Keratinocyte (primary cell): ENCODE measurements around the gene STXBP2. TPM values are rescaled to one million over a fixed set of nuclear protein-coding genes. Genes with fewer than 3 reads are reported as not detected.

Experiments
- DNase-seq: peaks from one replicate; pipeline ENCODE4 v3.0.0-alpha.2; 2011; ENCODE audit warnings: low read depth, missing footprints, low spot score
- FAIRE-seq: peaks from 2 replicates; lab custom pipeline; 2011; peaks lifted over from hg19 to GRCh38; lab: Jason Lieb, UNC
- H2AFZ ChIP-seq: 2 replicates; pipeline ENCODE4 v1.6.0; 2012; ENCODE audit warnings: low read length, control low read depth, inconsistent platforms; ENCODE audit not compliant: control insufficient read depth
- H3K27ac ChIP-seq: 2 replicates; pipeline ENCODE4 v1.5.1; 2011; ENCODE audit warnings: low read length; ENCODE audit not compliant: control insufficient read depth, insufficient read depth
- H3K27me3 ChIP-seq: 3 replicates; pipeline ENCODE4 v1.6.0; 2011; ENCODE audit warnings: low read length; ENCODE audit not compliant: control insufficient read depth, insufficient read depth; ENCODE audit errors: extremely low read depth
- H3K36me3 ChIP-seq, 2 experiments: 2 replicates in 1 of 2; 3 replicates in 1 of 2; pipeline ENCODE4 v1.5.1; 2011; ENCODE audit warnings: low read length in 2 of 2, mild to moderate bottlenecking in 1 of 2; ENCODE audit not compliant: control insufficient read depth in 2 of 2, insufficient read depth in 2 of 2; ENCODE audit errors: extremely low read depth in 1 of 2
- H3K4me1 ChIP-seq: 3 replicates; pipeline ENCODE4 v1.5.1; 2011; ENCODE audit warnings: low read length; ENCODE audit not compliant: control insufficient read depth, insufficient read depth; ENCODE audit errors: extremely low read depth
- H3K4me2 ChIP-seq: 3 replicates; pipeline ENCODE4 v1.6.0; 2011; ENCODE audit warnings: low read depth, low read length; ENCODE audit not compliant: control insufficient read depth, insufficient read depth; ENCODE audit errors: extremely low read depth
- H3K4me3 ChIP-seq, 3 experiments: fragments of 200-600 bp in 1 of 3; sonication (generic) in 1 of 3; 2 replicates in 2 of 3; 3 replicates in 1 of 3; pipeline ENCODE4 v1.5.1; 2011 to 2016; ENCODE audit warnings: low read length in 3 of 3, mild to moderate bottlenecking in 3 of 3, control low read depth in 2 of 3, inconsistent platforms in 1 of 3, low read depth in 1 of 3, mixed read lengths in 1 of 3, mixed run types in 1 of 3, moderate library complexity in 1 of 3; ENCODE audit not compliant: control insufficient read depth in 2 of 3, insufficient read depth in 2 of 3; ENCODE audit errors: extremely low read depth in 1 of 3
- H3K79me2 ChIP-seq: 2 replicates; pipeline ENCODE4 v1.6.0; 2012; ENCODE audit warnings: low read length; ENCODE audit not compliant: control insufficient read depth, insufficient read depth
- H3K9ac ChIP-seq: 3 replicates; pipeline ENCODE4 v1.6.0; 2011; ENCODE audit warnings: low read length; ENCODE audit not compliant: control insufficient read depth, insufficient read depth; ENCODE audit errors: extremely low read depth
- H3K9me1 ChIP-seq: 3 replicates; pipeline ENCODE4 v1.6.0; 2011; ENCODE audit warnings: low read length; ENCODE audit not compliant: control insufficient read depth, insufficient read depth; ENCODE audit errors: extremely low read depth
- H3K9me3 ChIP-seq: 2 replicates; pipeline ENCODE4 v1.5.1; 2012; ENCODE audit warnings: low read depth, low read length; ENCODE audit not compliant: control insufficient read depth
- H4K20me1 ChIP-seq: 3 replicates; pipeline ENCODE4 v1.6.0; 2011; ENCODE audit warnings: low read length; ENCODE audit not compliant: control insufficient read depth, insufficient read depth; ENCODE audit errors: extremely low read depth
- CTCF ChIP-seq, 3 experiments: IDR thresholded peaks in 1 of 3; conservative IDR thresholded peaks in 1 of 3; optimal IDR thresholded peaks in 1 of 3; 2 replicates in 2 of 3; 3 replicates in 1 of 3; pipeline versions ENCODE3 to v1.5.1; 2011; ENCODE audit warnings: low read length in 3 of 3, mild to moderate bottlenecking in 3 of 3, moderate library complexity in 2 of 3, control low read depth in 1 of 3, inconsistent platforms in 1 of 3; ENCODE audit not compliant: insufficient read depth in 2 of 3; ENCODE audit errors: extremely low read depth in 1 of 3
- EZH2 ChIP-seq: IDR thresholded peaks from one replicate; pipeline ENCODE4 v1.6.1; 2012; ENCODE audit warnings: inconsistent platforms, mild to moderate bottlenecking, low read length, moderate library complexity
- dilution Hi-C: fragments of 300-500 bp; cut with MboI; formaldehyde crosslinking; loops from one replicate; pipeline ENCODE4 v1.7.0; 2020; ENCODE audit warnings: low sequenced_read_pairs; ENCODE audit not compliant: extremely low pct_ligation_motif_present
- polyA plus RNA-seq, 5 experiments: library from polyadenylated mRNA; depleted of rRNA in 3 of 5; stranded (reverse) in 3 of 5; stranded (forward) in 1 of 5; unstranded in 1 of 5; fragments of >200 nt; gene quantifications; 1 replicate in 1 of 5; 2 replicates in 3 of 5; 3 replicates in 1 of 5; pipeline versions ENCODE4 v1.2.1 to v1.2.3, GENCODE V29; 2011 to 2012; ENCODE audit warnings: missing spikeins in 2 of 5, low read depth in 1 of 5, low replicate concordance in 1 of 5

Gene STXBP2
- polyA plus RNA-seq, 1 donor (not counting 4 experiments of a cell fraction or from before 2014, with no cell fraction given), result 58.8 TPM

GRCh38 chr19:7689165-7689564 is 52.3 kb downstream of the STXBP2 start:
- FAIRE-seq (no peak), DNase-seq (no peak)
- dilution Hi-C loops, result no loop called here
- Histone ChIP-seq H3K9ac (no peak overlapping the region), H3K4me2 (no peak overlapping the region), H3K27me3 (no peaks in the 10 kb centered on the region), H4K20me1 (no peaks in the 10 kb centered on the region), H3K36me3 (no peaks in the 10 kb centered on the region), H3K9me3 (peaks cover 3% of the 10 kb centered on the region), H3K4me3 (no peak overlapping the region), H3K4me1 (no peaks in the 10 kb centered on the region), H3K9me1 (no peaks in the 10 kb centered on the region), H2AFZ (no peak overlapping the region), H3K79me2 (no peaks in the 10 kb centered on the region), H3K27ac (no peak overlapping the region)
- TF ChIP-seq EZH2, result no peak

GRCh38 chr19:7690779-7691258 is 53.9 kb downstream of the STXBP2 start:
- FAIRE-seq (no peak), DNase-seq (no peak)
- no peak overlapping the region for H3K27ac ChIP-seq
- H2AFZ ChIP-seq, result no peak overlapping the region
- no peaks in the 10 kb centered on the region for H3K9me1 ChIP-seq
- TF ChIP-seq EZH2, result no peak
- TF ChIP-seq CTCF (optimal IDR thresholded peaks at IDR 0.05 in 1 of 3, IDR thresholded peaks at IDR 0.05 in 1 of 3, conservative IDR thresholded peaks at IDR 0.05 in 1 of 3; ENCODE audit: extremely low read depth in 1 of 3, insufficient read depth in 2 of 3, low read length in 3 of 3), result no peak
- no peak overlapping the region for H3K4me2 ChIP-seq
- no peaks in the 10 kb centered on the region for H3K79me2 ChIP-seq
- dilution Hi-C loops, result no loop called here
- H3K36me3 ChIP-seq, result no peaks in the 10 kb centered on the region
- no peaks in the 10 kb centered on the region for H3K4me1 ChIP-seq
- H3K27me3 ChIP-seq, result no peaks in the 10 kb centered on the region
- no peak overlapping the region for H3K9ac ChIP-seq
- peaks cover 3% of the 10 kb centered on the region for H3K9me3 ChIP-seq
- H3K4me3 ChIP-seq, result no peak overlapping the region
- no peaks in the 10 kb centered on the region for H4K20me1 ChIP-seq

GRCh38 chr19:7691497-7691896 is 54.6 kb downstream of the STXBP2 start:
- peaks cover 3% of the 10 kb centered on the region for H3K9me3 ChIP-seq
- FAIRE-seq (no peak), DNase-seq (no peak)
- H3K36me3 ChIP-seq, result no peaks in the 10 kb centered on the region
- H4K20me1 ChIP-seq, result no peaks in the 10 kb centered on the region
- H3K4me3 ChIP-seq, result no peak overlapping the region
- no peaks in the 10 kb centered on the region for H3K27me3 ChIP-seq
- H3K9me1 ChIP-seq, result no peaks in the 10 kb centered on the region
- no peak for TF ChIP-seq CTCF (optimal IDR thresholded peaks at IDR 0.05 in 1 of 3, IDR thresholded peaks at IDR 0.05 in 1 of 3, conservative IDR thresholded peaks at IDR 0.05 in 1 of 3; ENCODE audit: extremely low read depth in 1 of 3, insufficient read depth in 2 of 3, low read length in 3 of 3)
- TF ChIP-seq EZH2, result no peak
- no peak overlapping the region for H3K4me2 ChIP-seq
- dilution Hi-C loops, result no loop called here
- H3K4me1 ChIP-seq, result no peaks in the 10 kb centered on the region
- H2AFZ ChIP-seq, result no peak overlapping the region
- no peaks in the 10 kb centered on the region for H3K79me2 ChIP-seq
- no peak overlapping the region for H3K9ac ChIP-seq
- H3K27ac ChIP-seq, result no peak overlapping the region
